GM19351 (cell line): ENCODE measurements around the gene CDC42BPA.
"Not testable (repeated sequence)": the region's sequence is repeated elsewhere in the genome, so short reads cannot be mapped to it uniquely, and the experiment has no call there.

Source experiments
- ATAC-seq: cut with Tn5 transposase; IDR thresholded peaks from one replicate; pipeline ENCODE4 v1.9.1; 2021; ENCODE audit warnings: mild to moderate bottlenecking, moderate library complexity; ENCODE audit not compliant: unreplicated experiment

CDC42BPA gene

GRCh38 chr1:227308367-227309336 lies 9.6 kb downstream of the CDC42BPA start:
- no peak for ATAC-seq

DNA sequence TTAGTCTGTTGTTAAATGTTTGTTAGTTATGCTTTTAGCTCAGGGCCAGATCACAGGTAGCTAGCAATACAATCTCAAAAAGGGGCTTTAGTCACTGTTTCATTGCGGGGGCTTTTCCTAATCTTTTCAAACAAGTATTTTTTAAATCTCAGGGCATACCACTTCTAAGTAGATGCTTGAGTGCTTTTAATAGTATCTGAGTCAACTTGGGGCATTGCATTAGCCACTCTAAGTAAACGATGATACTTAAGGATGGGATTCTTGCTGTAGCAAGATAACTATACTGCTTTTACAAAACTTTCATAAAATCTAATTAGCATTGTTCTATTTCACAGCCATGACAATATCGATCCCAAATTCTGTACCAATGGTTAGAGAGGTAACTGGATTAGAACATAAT lies 11.6 kb downstream of the CDC42BPA start:
- no peak for ATAC-seq

DNA sequence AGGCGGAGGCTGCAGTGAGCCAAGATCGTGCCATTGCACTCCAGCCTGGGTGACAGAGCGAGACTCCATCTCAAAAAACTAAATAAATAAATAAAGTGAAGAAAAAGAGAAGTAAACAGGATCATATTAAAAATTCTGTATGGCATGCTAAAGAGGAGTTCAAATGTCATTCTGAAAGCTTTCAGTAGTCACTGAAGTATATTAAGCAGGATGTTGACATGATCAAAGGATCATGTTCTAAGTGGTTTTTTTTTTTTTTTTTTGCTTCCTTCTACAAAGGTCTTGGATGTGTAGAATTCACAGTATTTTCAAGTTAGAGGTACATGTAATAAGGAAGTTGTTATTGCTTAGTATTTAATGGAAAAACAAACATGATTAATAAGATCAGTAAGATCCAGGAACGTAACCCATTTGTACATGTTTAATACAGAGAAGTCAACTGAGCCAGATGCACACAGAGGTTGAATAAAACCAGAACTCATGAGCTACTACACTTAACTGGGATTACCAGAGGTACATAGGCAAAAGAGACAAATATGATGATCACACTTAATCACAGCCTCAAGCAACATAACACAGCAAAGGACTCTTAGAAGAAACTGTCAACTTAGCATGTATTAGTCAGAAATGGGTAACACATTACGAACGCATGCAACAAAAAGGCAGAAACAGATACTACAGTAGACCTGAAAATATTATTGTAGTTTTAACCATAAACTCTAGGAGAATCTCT lies 12.2 kb downstream of the CDC42BPA start:
- no peak for ATAC-seq

- ATAC-seq: no peak
These were observed 13.6 kb downstream of the CDC42BPA start for GRCh38 chr1:227304665-227305064.

DNA sequence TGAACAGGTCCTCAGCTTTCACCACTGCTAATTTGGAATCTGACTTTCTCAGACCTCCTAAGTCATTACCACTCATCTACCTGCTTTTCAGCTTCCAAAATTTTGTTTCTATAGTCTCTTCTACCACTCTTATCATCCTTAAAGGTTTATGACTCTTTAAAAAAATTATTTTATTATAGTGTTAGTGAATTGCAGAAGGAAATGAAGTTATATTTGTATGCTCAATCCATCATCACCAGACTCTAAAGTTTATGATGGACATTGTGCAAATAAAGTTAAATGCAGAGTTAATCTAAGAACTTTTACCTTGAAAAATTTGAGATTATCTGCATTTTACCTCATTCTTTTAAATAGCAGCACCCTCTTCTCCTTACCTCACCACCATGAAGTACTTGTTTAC lies 14.6 kb downstream of the CDC42BPA start:
- no peak for ATAC-seq

DNA sequence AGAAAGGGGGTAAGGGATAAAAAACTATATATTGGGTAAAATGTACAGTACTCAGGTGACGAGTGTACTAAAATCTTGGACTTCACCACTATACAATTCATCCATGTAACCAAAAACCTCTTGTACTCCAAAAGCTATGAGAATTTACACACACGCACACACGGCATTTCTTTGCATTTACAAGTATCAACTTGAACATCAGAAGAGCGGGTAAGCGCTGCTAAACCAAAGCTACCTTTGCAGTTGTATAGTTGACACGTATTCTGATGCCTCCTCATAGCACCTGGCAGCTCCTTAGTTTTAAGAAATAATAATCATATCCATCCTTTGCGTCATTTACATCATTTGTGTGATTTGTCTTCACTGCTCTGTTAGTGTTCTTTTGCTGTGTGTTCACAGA lies 17.6 kb downstream of the CDC42BPA start:
- no peak for ATAC-seq

GRCh38 chr1:227299688-227300087 lies 18.6 kb downstream of the CDC42BPA start:
- ATAC-seq: no peak

DNA sequence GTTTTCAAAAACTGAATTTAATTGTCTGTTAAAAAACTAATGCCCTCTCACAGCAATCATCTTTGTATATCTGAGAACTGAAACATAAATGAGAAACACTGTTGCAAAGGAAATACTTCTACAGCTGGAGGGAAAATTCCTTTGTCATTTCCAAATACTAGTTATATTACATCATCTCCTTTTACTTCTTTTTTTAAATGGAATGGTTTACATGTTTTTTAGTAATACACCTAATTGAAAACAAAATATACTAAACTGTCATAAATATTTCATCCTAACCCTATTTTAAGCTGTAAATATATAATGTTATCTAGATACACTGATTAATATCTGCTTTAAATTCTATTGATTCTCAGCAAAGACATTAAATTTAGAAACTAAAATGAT lies 19.1 kb downstream of the CDC42BPA start:
- no peak for ATAC-seq

DNA sequence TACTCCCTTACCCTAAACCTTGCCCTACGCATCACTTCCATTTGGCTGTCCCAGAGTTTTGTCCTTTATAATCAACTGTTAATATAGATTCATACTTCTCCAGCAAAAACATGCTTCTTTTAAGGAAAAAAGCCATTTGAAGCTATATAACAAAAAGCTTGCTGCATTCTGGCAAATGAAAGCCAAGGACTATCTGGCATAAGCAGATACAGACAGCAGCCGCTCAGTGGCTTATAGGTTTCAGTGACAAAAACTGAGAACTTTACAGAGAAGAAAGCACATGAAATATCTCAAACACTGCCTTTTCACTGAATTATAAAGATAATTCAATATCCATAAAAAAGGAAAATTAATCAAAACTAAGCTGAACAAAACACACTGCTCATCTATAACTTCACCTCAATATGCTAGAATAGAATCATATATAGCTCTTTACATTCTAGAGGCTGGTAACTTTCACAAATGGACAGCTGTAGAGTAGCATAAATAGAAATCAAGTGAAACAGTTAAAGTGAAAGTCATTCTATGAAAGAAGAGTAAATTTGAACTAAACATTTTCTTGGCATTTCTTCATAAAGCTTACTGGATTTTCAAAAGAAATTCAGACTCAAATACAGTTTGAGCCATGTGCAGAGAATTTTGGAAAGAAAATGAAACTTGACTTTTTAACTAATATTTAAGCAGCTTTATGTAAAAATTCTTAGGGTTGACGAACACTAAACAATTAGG lies 19.6 kb downstream of the CDC42BPA start:
- ATAC-seq: no peak

- no peak for ATAC-seq
These were observed 21.1 kb downstream of the CDC42BPA start for GRCh38 chr1:227297073-227297793.

DNA sequence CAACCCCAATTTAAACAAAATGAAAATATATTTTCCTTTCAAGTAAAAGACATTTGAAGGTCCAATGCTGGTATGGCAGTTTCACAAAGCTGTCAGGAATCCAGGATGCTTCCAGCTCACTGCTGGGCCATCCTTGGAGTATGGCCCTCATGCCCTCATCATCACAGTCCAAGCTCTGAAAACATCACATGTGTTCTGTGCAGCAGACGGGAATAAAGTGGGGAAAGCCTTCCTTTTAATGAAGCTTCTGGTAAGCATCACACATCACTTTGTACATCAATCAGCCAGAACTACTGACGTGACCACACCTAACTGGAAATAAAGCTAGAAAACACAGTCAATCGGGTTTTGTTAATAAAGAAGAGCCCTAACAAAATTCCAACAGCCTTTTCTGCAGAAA lies 22.7 kb downstream of the CDC42BPA start:
- ATAC-seq: no peak

DNA sequence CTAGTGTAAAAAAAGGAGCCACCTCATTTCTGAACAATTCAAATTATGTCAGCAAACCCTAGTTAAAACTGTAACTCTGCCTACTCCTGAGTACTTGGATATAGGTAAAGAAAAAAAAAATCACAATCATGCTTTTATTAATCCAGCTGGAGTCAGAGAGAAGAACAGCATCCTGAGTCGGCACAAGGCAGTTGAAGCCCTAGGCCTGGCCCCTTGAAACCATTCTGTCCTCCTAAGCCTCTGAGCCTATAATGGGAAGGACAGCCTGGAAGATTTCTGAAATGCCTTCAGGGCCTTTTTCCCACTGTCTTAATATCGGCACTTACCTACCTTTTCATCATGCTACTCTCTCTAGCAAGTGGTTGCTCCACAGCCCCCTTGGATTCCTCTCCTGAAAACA lies 32.5 kb downstream of the CDC42BPA start:
- ATAC-seq: no peak

GRCh38 chr1:227281371-227281770 lies 36.9 kb downstream of the CDC42BPA start:
- no peak for ATAC-seq

DNA sequence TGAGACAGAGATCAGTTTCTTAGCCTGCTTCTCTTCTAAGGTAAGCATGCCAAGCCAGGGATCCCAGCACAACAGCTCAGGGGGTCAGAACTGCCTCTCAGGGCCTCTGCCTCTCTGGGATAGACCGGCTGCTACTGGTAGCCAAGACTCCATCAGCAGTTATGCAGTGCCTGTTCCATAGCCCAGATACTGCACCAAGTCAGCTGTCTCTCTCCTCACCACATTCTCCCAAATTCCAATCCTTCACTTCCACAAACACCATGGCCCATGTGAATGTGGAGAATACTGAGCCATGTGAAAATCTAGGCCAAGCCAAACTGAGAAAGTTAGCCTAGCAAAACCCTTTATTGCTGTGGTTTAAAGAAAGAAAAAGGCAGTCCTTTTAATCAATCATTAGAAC lies 37.5 kb downstream of the CDC42BPA start:
- ATAC-seq: no peak

- ATAC-seq: not testable (repeated sequence)
These were observed 42.1 kb downstream of the CDC42BPA start for GRCh38 chr1:227276156-227276693.

GRCh38 chr1:227273557-227273956 lies 44.7 kb downstream of the CDC42BPA start:
- no peak for ATAC-seq

DNA sequence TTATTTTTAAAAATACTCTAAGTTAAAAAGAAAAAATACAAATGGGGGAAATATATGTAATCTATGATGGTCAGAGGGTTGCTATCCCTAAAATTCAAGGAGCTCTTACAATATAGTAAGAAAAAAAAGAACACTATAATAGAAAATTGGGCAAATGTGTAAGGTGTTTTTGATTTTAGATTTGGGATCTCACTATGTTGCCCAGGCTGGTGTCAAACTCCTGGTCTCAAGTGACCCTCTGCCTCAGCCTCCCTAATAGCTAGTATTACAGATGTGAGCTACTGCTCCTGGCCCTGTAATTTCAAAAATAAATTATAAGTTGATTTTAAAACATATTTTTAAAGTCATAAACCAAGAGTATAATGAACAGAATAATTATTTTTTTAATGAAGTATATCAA lies 45.9 kb downstream of the CDC42BPA start:
- no peak for ATAC-seq

DNA sequence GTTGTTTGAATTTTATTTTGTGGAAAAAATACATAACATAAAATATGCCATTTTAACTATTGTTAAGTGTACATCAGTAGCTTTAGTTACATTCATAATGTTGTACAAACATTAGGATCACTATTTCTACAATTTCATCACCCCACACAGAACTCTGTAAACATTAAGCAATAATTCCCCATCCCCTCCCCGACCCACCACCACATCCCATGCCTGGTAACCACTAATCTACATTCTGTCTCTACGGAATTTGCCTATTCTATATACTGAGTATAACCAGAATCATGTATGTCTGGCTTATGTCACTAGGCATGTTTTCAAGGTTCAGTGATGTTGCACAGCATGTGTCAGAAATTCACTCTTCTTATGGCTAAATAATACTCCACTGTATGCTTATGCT lies 47.7 kb downstream of the CDC42BPA start:
- ATAC-seq: no peak

DNA sequence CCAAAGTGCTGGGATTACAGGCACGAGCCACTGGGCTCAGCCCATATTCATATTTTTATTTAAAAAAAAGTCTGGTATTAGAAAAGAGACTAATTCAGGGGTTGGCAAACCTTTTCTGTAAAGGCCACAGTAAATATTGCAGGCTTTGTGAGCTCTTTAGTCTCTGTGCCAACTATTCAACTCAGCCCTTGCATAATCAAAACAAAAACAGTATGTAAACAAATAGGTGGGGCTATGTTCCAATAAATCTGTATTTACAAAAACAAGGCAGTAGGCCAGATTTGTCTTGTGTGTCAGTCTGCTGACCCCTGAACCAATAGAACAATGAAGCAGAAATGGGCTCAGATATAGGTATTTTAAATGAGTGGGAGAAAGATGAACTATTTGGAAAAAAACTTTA lies 49.3 kb downstream of the CDC42BPA start:
- ATAC-seq: no peak

GRCh38 chr1:227265891-227266290 lies 52.4 kb downstream of the CDC42BPA start:
- no peak for ATAC-seq
